K562 (cell line): ENCODE data around the gene FLAD1. TPM values are rescaled to one million over a fixed set of nuclear protein-coding genes. Genes with fewer than 3 reads are reported as not detected.

Source experiments
- ATF1 ChIP-seq, 2 experiments: fragments of 450-650 bp in 1 of 2; IDR thresholded peaks; 2 replicates each; pipeline ENCODE4 v1.6.1; 2016; ENCODE audit warnings: missing compliant biosample characterization in 1 of 2, missing genetic modification characterization in 1 of 2
- BHLHE40 ChIP-seq: IDR thresholded peaks from 2 replicates; pipeline ENCODE4 v1.6.1; 2011; ENCODE audit warnings: low read length, improper control_type of control experiment
- NFE2L1 ChIP-seq: fragments of 450-650 bp; IDR thresholded peaks from 2 replicates; pipeline ENCODE4 v1.6.1; 2016; ENCODE audit warnings: missing genetic modification characterization, low read depth, mild to moderate bottlenecking, missing compliant biosample characterization, moderate library complexity, borderline replicate concordance
- SIN3B ChIP-seq: fragments of 450-650 bp; IDR thresholded peaks from 2 replicates; pipeline ENCODE4 v1.6.1; 2017; ENCODE audit warnings: low read depth, mild to moderate bottlenecking, moderate library complexity
- SIRT6 ChIP-seq: IDR thresholded peaks from one replicate; pipeline ENCODE4 v1.6.1; 2012; ENCODE audit warnings: low read depth, mild to moderate bottlenecking, control low read depth, inconsistent platforms, low read length, moderate library complexity
- SNRNP70 ChIP-seq: fragments of 200-400 bp; formaldehyde crosslinking; optimal IDR thresholded peaks from 2 replicates; pipeline ENCODE3; 2017; ENCODE audit warnings: low read depth, low read length
- ZNF668 ChIP-seq: fragments of 250-450 bp; sonication (Bioruptor Pico); IDR thresholded peaks from 2 replicates; pipeline ENCODE4 v1.8.0; 2022; ENCODE audit warnings: mild to moderate bottlenecking, inconsistent platforms
- polyA plus RNA-seq, 8 experiments: library from polyadenylated mRNA; depleted of rRNA in 4 of 8; stranded (reverse) in 5 of 8; unstranded in 3 of 8; fragments of >200 nt; fragmentation: Nextera tagmentation in 2 of 8; fragmentation: Illumina TruSeq in 1 of 8; extraction: Ambion mirVana in 2 of 8; extraction: Trizol in 1 of 8; gene quantifications; 2 replicates each; pipeline versions ENCODE4 v1.2.1 to v1.2.3, GENCODE V29; 2011 to 2014; ENCODE audit warnings: inconsistent platforms in 1 of 8, missing spikeins in 1 of 8
- total RNA-seq, 7 experiments: library from RNA; depleted of rRNA in 6 of 7; stranded (reverse); fragments of >200 nt in 6 of 7; fragmentation: Illumina TruSeq in 2 of 7; extraction: Trizol in 2 of 7; gene quantifications; 2 replicates each; pipeline versions ENCODE4 v1.2.1 to v1.2.3, GENCODE V29; 2011 to 2021; ENCODE audit warnings: low replicate concordance in 1 of 7
- TF ChIP-seq, protein P1 (sequence below): fragments of 450-650 bp; formaldehyde crosslinking; IDR thresholded peaks from 2 replicates; pipeline ENCODE4 v1.4.0; 2022; ENCODE audit warnings: missing genetic modification characterization
- TF ChIP-seq, protein P2 (sequence below): conservative IDR thresholded peaks from 2 replicates; pipeline ENCODE4 v1.6.1; 2011; ENCODE audit warnings: low read depth, mild to moderate bottlenecking, low read length; ENCODE audit not compliant: control insufficient read depth
- TF ChIP-seq, protein P3 (sequence below): sonication (generic); formaldehyde crosslinking; IDR thresholded peaks from 2 replicates; pipeline ENCODE4 v1.8.0; 2022; ENCODE audit warnings: mild to moderate bottlenecking, missing genetic modification reagents
- TF ChIP-seq, protein P4 (sequence below), 2 experiments: fragments of 450-650 bp; conservative IDR thresholded peaks; 2 replicates each; pipeline ENCODE4 v1.6.1; 2017; ENCODE audit warnings: mild to moderate bottlenecking in 2 of 2, moderate library complexity in 2 of 2
- TF ChIP-seq, protein P5 (sequence below): sonication (generic); formaldehyde crosslinking; IDR thresholded peaks from 2 replicates; pipeline ENCODE4 v1.4.0; 2020; ENCODE audit warnings: mild to moderate bottlenecking, missing genetic modification reagents

The FLAD1 gene
- total and polyA plus RNA-seq, 9 of the 15 experiments (the other 6 are each of a cell fraction or from before 2014, with no cell fraction given): 24.9 to 85.8 (median 67.0) TPM

DNA sequence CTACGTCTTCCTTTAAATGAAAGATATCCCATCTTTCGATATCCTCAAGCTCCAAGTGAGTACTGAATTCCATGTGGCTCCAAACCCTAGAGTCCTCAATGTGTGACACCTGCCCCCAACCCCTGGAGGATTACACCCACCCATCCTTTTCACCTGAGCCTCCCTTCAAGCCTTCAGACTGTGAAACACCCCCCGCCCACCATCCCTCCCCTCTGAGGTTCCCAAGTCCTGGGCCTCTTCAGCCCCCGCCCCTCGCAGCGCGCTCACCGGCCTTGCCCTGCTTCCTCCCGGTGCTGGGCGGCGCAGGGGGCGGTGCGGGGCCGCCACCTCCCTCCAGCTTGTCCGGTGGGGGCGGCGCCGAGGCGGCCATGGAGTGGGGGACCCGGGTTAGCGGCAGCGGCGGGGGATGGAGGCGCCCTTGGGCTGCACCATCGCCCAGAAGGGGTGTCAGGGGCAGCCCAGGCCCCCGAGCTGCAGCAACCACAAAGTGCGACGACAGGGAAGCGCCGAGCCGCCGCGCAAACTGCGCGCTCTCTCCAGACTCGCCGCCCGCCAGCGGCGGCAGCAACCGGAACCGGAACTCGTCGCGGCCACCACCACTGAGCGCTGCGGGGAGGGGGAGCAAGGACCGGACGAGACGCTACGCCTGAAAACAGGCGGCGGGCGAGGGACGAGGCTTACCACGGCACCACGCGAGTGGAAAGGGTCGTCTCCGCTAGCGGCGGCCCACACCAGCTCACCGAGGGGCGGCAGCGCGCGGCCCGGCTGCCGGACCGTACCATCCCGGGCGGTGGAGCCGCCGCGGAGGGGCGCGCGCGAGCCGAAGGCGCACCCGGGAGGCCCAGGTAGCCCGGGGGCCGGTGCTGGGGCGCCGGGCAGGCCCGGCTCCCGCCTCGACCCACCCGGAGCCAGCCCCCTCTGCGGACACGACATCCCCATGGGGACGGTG, 21.7 kb upstream of the FLAD1 start, which contains the start of gene PYGO2 (continued):
- TF ChIP-seq, protein P1, sequence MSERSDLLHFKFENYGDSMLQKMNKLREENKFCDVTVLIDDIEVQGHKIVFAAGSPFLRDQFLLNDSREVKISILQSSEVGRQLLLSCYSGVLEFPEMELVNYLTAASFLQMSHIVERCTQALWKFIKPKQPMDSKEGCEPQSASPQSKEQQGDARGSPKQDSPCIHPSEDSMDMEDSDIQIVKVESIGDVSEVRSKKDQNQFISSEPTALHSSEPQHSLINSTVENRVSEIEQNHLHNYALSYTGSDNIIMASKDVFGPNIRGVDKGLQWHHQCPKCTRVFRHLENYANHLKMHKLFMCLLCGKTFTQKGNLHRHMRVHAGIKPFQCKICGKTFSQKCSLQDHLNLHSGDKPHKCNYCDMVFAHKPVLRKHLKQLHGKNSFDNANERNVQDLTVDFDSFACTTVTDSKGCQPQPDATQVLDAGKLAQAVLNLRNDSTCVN (CRISPR knock-in tag): 0 out of 2 replicates have a peak, but pooled peaks have one; percentile 6
- TF ChIP-seq SNRNP70: no peak
- TF ChIP-seq, protein P2, sequence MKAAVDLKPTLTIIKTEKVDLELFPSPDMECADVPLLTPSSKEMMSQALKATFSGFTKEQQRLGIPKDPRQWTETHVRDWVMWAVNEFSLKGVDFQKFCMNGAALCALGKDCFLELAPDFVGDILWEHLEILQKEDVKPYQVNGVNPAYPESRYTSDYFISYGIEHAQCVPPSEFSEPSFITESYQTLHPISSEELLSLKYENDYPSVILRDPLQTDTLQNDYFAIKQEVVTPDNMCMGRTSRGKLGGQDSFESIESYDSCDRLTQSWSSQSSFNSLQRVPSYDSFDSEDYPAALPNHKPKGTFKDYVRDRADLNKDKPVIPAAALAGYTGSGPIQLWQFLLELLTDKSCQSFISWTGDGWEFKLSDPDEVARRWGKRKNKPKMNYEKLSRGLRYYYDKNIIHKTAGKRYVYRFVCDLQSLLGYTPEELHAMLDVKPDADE: 0 out of 2 replicates have a peak, but pooled peaks have one; percentile 4
- peak; percentile 92 for TF ChIP-seq SIN3B
- TF ChIP-seq BHLHE40: peak; percentile 76
- TF ChIP-seq, protein P3, sequence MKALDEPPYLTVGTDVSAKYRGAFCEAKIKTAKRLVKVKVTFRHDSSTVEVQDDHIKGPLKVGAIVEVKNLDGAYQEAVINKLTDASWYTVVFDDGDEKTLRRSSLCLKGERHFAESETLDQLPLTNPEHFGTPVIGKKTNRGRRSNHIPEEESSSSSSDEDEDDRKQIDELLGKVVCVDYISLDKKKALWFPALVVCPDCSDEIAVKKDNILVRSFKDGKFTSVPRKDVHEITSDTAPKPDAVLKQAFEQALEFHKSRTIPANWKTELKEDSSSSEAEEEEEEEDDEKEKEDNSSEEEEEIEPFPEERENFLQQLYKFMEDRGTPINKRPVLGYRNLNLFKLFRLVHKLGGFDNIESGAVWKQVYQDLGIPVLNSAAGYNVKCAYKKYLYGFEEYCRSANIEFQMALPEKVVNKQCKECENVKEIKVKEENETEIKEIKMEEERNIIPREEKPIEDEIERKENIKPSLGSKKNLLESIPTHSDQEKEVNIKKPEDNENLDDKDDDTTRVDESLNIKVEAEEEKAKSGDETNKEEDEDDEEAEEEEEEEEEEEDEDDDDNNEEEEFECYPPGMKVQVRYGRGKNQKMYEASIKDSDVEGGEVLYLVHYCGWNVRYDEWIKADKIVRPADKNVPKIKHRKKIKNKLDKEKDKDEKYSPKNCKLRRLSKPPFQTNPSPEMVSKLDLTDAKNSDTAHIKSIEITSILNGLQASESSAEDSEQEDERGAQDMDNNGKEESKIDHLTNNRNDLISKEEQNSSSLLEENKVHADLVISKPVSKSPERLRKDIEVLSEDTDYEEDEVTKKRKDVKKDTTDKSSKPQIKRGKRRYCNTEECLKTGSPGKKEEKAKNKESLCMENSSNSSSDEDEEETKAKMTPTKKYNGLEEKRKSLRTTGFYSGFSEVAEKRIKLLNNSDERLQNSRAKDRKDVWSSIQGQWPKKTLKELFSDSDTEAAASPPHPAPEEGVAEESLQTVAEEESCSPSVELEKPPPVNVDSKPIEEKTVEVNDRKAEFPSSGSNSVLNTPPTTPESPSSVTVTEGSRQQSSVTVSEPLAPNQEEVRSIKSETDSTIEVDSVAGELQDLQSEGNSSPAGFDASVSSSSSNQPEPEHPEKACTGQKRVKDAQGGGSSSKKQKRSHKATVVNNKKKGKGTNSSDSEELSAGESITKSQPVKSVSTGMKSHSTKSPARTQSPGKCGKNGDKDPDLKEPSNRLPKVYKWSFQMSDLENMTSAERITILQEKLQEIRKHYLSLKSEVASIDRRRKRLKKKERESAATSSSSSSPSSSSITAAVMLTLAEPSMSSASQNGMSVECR: peak; percentile 59
- 0 out of 2 replicates have a peak, but pooled peaks have one; percentile 3 for TF ChIP-seq ATF1 (CRISPR knock-in tag; IDR thresholded peaks at IDR 0.05)
- peak; percentile 85 for TF ChIP-seq ATF1 (tag; IDR thresholded peaks at IDR 0.05)
- TF ChIP-seq SIRT6: no peak
- 0 out of 2 replicates have a peak, but pooled peaks have one; percentile 29 for TF ChIP-seq ZNF668 (CRISPR knock-in tag)
- TF ChIP-seq, protein P4, sequence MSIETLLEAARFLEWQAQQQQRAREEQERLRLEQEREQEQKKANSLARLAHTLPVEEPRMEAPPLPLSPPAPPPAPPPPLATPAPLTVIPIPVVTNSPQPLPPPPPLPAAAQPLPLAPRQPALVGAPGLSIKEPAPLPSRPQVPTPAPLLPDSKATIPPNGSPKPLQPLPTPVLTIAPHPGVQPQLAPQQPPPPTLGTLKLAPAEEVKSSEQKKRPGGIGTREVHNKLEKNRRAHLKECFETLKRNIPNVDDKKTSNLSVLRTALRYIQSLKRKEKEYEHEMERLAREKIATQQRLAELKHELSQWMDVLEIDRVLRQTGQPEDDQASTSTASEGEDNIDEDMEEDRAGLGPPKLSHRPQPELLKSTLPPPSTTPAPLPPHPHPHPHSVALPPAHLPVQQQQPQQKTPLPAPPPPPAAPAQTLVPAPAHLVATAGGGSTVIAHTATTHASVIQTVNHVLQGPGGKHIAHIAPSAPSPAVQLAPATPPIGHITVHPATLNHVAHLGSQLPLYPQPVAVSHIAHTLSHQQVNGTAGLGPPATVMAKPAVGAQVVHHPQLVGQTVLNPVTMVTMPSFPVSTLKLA (conservative IDR thresholded peaks at IDR 0.05): peak; percentile 56 to 86
- TF ChIP-seq, protein P5, sequence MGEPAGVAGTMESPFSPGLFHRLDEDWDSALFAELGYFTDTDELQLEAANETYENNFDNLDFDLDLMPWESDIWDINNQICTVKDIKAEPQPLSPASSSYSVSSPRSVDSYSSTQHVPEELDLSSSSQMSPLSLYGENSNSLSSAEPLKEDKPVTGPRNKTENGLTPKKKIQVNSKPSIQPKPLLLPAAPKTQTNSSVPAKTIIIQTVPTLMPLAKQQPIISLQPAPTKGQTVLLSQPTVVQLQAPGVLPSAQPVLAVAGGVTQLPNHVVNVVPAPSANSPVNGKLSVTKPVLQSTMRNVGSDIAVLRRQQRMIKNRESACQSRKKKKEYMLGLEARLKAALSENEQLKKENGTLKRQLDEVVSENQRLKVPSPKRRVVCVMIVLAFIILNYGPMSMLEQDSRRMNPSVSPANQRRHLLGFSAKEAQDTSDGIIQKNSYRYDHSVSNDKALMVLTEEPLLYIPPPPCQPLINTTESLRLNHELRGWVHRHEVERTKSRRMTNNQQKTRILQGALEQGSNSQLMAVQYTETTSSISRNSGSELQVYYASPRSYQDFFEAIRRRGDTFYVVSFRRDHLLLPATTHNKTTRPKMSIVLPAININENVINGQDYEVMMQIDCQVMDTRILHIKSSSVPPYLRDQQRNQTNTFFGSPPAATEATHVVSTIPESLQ (CRISPR knock-in tag): peak; percentile 92
- no peak for TF ChIP-seq NFE2L1 (tag)
